ENCODE results near the gene NANOS3.

The NANOS3 gene

DNA sequence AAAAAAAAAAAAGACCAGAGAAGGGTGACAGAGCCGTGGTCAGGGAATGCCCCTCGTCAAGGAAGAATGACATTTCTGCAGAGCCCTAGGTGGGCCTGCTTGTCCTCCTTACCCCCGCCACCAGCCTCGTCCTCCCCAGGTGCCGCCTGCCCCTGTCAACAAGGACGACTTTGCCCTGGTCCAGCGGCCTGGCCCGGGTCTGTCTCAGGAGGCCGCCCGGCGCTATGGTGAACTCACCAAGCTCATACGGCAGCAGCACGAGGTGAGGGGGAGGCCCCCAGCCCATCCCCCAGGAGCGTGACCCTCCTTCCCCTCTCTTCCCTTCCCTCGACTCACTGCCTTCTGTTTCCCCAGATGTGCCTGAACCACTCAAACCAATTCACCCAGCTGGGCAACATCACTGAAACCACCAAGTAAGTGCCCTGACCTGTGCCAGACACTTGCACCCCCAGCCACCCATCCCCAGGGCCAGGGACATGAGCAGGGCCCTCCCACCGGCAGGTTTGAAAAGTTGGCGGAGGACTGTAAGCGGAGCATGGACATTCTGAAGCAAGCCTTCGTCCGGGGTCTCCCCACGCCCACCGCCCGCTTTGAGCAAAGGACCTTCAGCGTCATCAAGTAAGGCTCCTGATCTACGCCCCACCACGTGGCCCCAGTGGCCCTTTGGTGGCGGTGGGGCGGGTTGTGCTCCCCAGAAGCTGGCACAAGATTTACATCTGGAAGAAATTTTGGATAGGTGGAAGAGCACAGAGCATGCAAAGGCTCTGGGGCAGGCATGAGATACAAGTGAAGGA is 46.5 kb downstream of the NANOS3 start:
- no peak for DNase-seq

DNA sequence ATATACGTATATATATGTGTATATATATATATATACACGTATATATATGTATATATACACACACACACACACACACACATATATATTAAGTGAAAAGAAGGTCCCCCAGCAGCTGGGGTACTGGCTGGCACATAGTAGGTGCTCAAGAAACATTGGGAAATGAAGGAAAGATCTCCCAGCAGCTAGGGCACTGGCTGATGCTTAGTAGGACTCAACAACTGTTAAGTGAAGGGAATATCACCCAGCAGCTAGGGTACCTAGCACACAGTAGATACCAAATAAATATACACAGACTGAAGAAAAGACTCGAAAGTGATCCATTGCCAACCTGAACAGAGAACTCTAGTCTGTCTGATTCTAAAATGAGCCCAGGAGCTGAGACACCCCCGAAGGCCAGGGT is 49.1 kb downstream of the NANOS3 start:
- DNase-seq = no peak

DNA sequence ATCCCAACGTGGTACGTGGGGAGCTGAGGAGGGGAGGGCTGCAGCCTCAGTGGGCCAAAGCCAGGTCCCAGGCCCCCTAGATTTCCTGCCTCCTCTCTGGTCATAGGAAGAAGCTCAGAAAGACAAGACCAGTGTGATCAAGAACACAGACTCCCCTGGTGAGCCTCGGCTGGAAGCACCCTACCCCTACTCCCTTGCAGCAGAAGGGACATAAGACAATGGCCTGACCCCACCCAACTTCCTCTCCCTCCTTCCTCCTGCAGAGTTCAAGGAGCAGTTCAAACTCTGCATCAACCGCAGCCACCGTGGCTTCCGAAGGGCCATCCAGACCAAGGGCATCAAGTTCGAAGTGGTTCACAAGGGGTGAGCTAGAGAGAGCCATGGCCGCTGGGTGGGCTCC is 49.8 kb downstream of the NANOS3 start:
- DNase-seq = no peak

GRCh38 chr19:13929340-13929739 is 52.4 kb downstream of the NANOS3 start:
- DNase-seq = no peak

DNA sequence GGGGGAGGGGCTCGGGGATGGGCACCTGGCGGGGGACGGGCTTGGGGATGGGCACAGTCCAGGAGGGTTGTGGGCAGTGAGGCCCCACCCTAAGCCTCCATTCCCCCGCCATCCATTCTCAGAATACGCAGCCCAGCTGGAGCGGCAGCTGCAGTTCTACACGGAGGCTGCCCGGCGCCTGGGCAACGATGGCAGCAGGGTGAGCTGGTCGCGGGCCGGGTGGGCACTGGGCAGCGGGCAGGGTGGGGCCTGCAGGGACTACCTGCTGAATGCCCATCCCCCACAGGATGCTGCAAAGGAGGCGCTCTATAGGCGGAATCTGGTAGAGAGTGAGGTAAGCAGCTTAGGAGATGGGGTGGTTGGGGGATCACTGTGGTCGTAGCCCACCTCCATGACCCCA is 53.0 kb downstream of the NANOS3 start:
- no peak for DNase-seq
